Sciatic nerve (tissue), 2 donors: ENCODE measurements around the gene SYP. TPM values are rescaled to one million over a fixed set of nuclear protein-coding genes. Genes with fewer than 3 reads are reported as not detected.

Experiments used
- ATAC-seq: fragments of 200-7000 bp; cut with Tn5 transposase; one replicate; pipeline ENCODE4 v1.9.1; 2020; ENCODE audit warnings: mild to moderate bottlenecking, moderate library complexity
- DNase-seq: peaks from one replicate; pipeline ENCODE4 v3.0.0-alpha.2; 2020; ENCODE audit warnings: low spot score
- intact Hi-C: fragments of 100-400 bp; cut with DNase I; formaldehyde crosslinking; loops from one replicate; pipeline ENCODE4 v1.14.2; 2022
- total RNA-seq: library from RNA; stranded (reverse); fragmentation: NEBNext Ultra II Directional; extraction: Animal tissue kit (Norgen Biotek cat#: 25700); gene quantifications from one replicate; pipeline ENCODE4 v1.2.1, GENCODE V29; 2021
- donor health status: DM: no; HTN: no; CAD: no.
- donor health status: DM: no; HTN: no; CAD: no.

Gene SYP
- total RNA-seq, 1 donor from 2014 or later = 4.2 TPM

DNA sequence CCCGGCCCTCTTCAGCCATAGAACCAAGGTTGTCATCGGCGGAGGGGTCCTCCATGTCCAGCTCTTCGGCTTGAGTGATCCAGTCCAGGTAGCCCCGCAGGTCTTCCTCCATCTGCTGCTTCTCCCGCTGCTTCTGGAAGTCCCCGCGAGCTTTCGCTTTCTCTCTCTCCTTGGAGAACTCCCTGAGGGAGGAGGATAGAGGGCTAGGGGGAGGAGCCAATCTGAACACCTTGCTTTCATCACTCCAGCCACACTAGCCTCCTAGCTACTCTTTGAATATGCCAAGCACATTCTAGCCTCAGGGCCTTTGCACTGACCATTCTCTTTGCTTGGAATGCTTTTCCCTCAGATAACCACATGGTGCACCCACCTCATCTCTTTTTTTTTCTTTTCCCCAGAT is 27.0 kb upstream of the SYP start:
- intact Hi-C loops = no loop called here
- DNase-seq = no peak
- ATAC-seq = no peak

DNA sequence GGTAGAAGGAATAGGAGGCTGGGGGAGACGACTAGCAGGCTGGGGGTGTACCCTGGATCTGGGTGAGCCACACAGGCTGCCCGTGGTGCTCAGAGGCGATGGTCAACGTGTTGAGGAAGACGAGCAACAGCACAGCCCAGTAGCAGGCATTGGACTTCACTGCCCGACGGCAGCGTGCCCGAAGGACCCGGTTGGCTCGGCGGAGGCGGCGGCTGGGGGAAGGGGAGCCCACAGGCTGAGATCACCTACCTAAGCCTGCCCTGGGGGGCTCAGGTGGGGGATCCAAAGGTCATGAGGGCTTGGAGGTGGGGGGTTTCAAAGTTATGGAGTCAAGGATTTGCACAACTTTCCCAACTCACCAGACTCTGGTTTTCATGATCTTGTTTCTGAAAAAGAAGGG is 25.9 kb upstream of the SYP start:
- ATAC-seq = no peak
- intact Hi-C loops = no loop called here
- DNase-seq = no peak

DNA sequence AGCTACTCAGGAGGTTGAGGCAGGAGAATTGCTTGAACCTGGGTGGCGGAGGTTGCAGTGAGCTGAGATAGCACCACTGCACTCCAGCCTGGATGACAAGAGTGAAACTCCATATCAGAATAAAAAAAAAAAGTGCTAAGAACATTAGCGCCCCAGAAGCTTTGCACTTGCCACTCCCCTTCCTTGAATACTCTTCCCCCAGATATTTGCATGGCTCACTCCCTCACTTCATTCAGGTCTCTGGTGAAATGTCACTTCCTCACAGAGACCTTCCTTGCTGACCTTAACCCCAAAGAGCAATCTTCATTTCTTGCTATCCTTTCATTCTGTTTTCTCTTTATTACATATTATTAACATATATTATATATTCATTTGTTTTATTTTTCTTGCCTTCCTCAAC is 21.9 kb upstream of the SYP start:
- ATAC-seq = no peak
- no peak for DNase-seq
- intact Hi-C loops = no loop called here

DNA sequence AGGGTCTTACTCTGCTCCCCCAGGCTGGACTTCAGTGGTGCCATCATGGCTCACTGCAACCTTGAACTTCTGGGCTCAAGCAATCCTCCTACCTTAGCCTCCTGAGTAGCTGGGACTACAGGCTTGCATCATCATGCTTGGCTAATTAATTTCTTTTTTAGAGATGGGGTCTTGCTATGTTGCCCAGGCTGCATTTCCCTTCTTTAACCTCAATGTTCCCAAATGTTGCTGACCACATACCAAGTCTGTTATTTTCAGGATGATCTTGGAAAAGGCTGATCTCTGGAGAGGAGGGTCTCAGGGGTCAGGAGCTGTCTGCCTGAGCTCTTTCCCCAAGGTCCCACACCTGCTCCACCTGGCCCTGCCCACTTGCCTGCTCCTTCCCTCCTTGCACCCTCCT is 20.1 kb upstream of the SYP start:
- no peak for ATAC-seq
- intact Hi-C loops = no loop called here
- no peak for DNase-seq

DNA sequence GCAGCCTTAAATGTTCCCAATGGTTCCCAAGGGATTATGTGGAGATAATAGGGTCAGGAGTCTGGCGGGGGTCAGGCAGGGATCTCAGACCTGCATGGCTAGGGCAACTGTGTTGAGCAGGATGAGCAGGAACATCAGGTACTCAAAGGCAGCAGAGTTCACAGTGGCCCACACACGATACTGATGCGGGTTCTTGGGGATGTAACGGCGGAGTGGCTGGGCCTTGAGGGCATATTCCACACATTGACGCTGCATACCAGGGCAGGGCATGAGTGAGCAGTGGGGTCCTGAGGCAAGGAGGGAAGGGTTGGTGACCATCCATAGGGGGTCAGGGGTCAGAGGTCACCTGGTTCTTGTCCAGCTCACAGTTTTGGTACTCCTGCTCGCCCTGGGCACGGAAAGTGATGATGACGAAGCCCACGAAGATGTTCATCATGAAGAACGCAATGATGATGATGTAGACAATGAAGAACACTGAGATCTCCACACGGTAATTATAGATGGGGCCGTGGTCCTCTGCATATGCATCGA is 15.1 kb upstream of the SYP start:
- DNase-seq (no peak), ATAC-seq (no peak)
- intact Hi-C loops = loop anchor here (5.0 kb wide), 1 partner anchor 1097 kb away; no protein-coding TSS in a partner anchor

DNA sequence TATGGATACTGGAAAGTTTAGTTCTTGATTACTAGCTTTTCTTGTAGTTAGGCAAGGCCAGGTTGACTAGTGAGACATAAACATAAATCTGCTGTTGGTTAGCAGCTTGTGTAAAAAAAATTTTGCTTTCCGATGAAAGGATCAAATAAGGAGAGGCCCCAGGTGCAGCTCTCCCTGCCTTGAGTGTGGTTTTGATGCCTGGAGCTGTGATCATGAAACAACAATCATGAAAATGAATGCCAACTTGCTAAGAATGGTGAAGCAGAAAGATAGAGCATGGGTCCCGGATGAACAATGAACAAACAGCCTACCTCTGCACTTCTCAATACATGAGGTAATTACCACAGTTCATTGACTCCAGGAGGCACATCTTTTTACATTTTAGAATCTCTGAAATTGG is 14.4 kb upstream of the SYP start:
- DNase-seq (no peak), ATAC-seq (no peak)

DNA sequence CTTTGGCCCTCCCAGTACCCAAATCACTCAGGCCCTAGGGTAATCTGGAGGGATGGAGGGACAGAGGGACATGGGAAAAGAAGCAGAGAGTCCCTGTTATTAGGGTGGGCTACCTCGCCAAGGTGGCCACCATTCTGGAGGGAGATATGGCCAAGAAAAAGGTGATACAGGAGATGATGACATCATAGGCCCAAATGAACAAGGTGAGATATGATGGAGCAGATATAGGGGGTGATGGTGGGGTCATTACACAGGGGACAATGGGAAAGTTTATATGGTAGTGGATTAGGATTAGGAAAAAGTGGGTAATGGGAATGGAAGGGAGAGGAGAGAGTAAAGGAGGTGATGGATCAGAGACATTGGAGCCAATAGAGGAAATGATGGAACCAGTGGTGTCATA is 12.9 kb upstream of the SYP start:
- no peak for DNase-seq
- intact Hi-C loops = loop anchor here (5.0 kb wide), 1 partner anchor 1099 kb away; no protein-coding TSS in a partner anchor

More for the DNA sequence above, 14.4 kb upstream of the SYP start:
- intact Hi-C loops = loop anchor here (5.0 kb wide), 1 partner anchor 1098 kb away; no protein-coding TSS in a partner anchor

DNA sequence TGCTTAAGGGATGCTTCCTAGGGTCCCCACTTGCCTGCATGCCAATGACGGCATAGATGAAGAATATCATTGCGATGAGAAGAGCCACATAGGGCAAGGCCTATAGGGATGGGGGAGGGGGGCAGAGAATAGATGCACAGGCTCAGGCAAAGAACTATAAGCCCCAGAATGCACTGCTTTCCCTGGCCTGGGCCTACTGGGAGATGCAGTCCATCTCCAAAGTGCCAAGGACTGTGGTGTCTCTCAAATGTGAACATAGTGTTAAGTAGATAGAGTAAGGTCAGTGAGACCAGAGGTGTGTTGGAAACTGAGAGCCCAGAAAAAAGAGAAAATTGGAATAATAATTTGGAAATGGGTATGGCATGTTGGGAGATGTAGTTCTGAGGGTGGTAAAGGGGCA is 12.2 kb upstream of the SYP start:
- ATAC-seq (no peak), DNase-seq (no peak)
- intact Hi-C loops = loop anchor here (5.0 kb wide), 1 partner anchor 1100 kb away; no protein-coding TSS in a partner anchor

More for the DNA sequence above, 12.9 kb upstream of the SYP start:
- no peak for ATAC-seq

DNA sequence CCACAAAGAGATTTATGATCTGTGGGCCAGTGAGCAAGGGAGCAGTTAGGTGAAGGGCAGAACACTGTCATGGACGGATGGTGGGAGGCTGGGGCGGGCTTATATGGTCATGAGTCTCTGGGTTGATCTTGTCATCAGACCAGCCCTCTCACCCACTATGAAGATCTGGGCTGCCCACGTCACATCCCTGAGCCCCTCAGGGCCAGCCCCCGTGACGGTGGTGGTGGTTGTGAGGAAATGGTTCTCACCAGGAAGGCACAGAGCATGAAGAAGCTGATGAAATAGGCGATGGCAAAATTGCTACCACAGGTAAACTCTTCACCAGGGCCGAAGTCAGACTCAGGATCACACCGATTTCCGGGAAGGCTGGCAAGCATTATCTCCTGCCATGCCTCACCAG is 11.1 kb upstream of the SYP start:
- DNase-seq (no peak), ATAC-seq (no peak)
- intact Hi-C loops = loop anchor here (5.0 kb wide), 1 partner anchor 1101 kb away; no protein-coding TSS in a partner anchor

DNA sequence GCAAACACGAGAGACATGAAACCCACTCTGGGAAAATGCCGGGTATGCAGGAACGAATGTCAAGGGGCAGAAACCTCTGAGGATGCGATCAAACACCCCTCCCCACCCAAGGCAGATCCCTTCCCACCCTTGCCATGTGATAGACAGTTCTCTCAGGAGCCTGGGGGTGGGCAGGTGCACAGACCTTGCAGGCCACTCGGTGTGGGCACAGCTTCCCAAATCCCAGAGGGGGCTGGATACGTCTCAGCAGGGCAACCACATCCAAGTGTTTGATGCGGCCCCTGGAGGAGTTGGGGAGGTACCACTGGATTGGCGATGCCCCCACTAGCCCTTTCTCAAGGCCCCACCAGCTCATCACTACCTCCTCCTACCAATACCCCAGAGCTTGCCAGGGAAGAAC is 10.4 kb upstream of the SYP start:
- intact Hi-C loops = loop anchor here (5.0 kb wide), 1 partner anchor 1102 kb away; no protein-coding TSS in a partner anchor
- ATAC-seq (no peak), DNase-seq (no peak)

DNA sequence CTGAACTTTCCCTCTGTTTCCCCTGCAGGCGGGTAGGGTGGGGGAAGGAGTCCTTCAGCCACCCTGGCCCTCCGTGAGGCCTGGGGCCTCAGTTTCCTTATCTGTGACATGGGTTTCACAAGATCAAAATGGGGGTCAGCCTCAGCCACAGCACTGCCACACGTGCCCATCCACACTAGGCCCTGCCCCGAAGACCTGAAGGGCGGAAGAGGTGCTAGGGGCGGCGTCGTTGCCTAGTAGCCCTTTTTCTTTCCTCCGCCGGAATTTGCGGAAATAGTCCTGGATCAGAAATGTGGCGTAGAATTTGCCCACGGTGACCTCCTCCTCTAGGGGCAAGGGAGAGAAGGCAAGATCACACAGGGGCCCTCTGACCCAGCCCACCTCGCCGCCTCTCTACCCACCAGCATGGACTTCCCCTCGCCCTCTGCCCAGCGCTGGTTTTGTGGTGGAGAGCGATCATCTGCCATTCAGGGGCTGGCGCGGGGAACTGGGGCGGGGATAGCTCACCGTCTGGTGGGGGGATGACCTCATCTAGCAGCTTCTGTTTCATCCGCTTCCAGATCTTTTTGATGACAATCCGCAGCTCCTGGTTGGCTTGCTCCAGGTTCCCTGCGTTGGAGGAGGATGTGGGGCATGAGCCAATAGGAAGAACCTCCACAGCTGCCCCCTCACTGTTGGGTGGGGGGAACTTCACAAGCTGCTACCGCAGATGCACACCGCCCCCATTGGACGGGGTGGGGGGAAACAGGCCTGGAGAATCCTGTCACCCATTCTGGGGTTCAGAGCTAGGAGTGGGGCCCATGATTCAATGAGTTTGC is 9.7 kb upstream of the SYP start:
- ATAC-seq (no peak), DNase-seq (no peak)
- intact Hi-C loops = loop anchor here (5.0 kb wide), 1 partner anchor 1103 kb away; no protein-coding TSS in a partner anchor

DNA sequence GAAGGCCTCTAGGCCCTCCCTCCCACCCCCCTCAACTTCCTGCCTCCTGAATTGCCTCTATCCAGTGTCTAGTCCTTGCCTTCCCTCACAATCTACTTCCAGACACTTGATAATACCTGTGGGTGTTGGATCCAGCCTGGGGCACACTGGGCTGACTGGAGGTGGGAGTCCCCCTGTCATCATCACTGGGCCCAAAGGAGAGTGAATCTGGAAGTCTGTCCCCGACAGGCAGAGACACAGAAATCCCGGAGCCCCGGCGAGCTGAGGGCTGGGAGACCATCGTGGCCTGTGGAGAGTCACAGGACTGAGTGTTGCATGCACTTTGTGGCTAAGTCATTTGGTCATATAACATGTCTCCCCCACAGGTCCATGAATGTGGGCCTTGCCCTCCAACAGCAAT is 8.4 kb upstream of the SYP start:
- no peak for DNase-seq
- no peak for ATAC-seq
- intact Hi-C loops = no loop called here

DNA sequence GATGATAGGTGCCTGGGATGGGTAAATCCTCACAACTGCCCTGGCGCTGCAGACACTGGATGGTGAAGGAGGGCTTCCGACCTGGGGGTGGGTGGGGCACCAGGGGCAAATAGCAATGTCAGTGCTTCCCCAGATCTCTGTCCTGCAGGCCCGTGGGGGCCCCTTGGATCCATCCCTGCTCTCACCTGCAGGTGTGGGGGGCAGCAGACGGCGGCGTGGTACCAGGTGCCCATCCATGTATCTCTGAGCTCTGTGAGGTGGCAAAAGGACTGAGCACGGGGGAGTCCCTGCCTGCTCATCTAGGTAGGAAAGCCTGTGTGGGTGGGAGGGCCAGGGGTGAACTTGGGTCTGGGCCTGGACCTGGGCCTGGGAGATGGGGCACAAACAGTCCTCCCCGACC is 6.5 kb upstream of the SYP start:
- no peak for DNase-seq
- ATAC-seq = no peak
- intact Hi-C loops = no loop called here

DNA sequence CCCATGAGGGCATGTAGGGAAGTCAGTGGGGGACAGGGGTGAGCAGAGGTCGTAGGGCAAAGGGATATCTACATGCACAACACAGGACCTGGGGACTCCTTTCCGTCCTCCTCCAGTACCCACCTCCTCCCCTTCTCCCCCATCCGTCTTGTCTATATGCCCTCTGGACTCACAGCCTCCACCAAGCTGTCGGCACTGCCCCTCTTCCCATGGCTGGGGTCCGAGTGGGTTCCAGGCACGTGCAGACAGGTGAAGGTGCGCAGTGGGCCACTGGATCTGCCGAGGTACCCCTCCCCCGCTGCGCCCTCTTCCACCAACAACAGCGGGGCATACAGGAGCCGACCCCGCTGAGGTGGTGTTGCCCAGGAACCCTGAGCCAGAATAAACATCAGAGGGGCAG is 5.5 kb upstream of the SYP start:
- ATAC-seq (no peak), DNase-seq (no peak)
- intact Hi-C loops = no loop called here

DNA sequence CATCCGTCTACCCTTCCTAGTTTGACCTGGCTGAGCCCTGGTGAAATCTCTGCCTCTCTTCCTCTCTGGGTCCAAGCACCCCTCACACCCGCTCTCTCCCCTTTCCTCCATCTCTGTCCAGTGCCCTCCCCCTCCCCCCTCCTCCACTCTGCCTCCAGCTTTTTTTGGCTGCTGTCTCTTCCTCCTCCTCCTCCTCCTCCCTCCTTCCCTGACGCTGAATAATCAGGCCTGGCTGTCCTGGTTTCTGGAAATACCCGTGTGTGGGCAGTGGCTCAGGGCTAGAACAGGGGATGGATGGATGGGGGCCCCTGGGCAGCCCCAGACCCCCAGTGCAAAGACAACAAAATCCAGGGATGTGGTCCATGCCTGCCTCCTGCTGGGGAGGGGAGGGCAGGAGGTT is 4.7 kb upstream of the SYP start:
- DNase-seq (no peak), ATAC-seq (no peak)
- intact Hi-C loops = no loop called here

DNA sequence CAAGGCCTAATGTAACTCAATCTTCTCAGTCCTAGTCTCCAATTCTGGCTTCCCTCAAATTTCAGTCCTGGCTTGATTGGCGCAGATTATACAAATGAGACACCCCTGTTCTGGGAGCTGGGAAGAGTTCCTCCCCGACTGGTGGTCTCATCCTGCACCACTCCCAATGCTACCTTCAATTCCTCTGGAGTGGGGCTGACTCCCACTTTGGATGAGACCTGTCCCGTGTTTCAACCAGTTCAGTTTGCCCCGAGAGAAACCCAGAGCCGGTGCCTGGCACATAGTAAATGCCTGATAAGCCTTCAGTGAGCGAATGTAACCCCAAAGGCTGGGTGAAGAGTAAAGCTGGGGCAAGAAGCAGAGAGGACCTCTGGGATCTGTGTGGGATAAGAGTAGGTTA is 4.0 kb upstream of the SYP start:
- ATAC-seq (no peak), DNase-seq (no peak)
- intact Hi-C loops = no loop called here

DNA sequence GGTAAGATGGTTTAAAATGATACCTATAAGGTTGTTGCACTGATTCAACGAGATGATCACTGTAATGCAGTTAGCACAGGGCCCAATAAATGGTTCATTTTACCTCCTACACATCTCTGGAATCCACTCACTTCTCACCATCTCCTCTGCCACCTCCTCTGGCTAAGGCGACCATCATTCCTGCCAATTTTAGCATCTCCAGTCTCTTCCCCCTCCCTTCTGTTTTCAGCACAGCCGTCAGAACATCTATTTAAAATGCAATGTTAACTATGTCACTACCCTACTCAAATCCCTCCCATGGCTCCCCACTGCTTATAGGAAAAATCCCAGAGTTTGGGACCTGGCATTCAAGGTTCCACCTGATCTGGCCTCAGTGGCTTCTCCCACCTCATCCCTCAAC is 3.5 kb upstream of the SYP start:
- ATAC-seq (no peak), DNase-seq (no peak)
- intact Hi-C loops = no loop called here

DNA sequence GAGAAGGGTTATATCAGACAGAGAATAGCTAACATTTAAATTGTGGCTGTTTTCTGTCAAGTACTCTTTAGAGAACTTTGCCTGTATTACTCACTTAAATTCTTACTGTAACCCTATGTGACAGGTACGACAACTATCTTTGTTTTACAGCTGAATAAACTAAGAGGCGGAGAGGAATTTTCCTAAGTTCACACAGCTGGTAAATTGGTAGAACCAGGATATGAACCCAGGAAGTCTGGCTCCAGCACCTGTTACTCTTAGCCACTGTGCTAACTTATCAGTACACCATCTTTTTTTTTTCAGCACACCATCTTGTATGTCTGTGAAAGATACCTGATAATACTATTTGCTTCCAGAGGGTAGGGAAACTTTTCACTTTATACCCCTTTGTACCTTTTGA is 2.0 kb upstream of the SYP start:
- DNase-seq (no peak), ATAC-seq (no peak)
- intact Hi-C loops = no loop called here

DNA sequence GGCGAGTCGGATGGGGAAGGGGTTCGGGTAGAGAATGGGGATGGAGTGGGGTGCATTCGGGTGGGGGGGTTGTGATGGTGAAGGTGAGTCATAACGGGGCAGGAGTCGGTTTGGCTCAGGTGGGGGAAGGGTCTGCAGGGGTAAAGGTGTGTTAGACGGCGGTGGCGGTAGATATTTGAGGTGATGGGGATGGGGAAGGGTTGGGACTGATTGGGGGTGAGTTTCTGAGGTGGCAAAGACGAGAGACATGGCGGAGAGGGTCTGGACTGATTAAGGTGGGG is 738 bp downstream of the SYP start:
- ATAC-seq (no peak), DNase-seq (no peak)
- intact Hi-C loops = loop anchor here (10.0 kb wide), 1 partner anchor 1974 kb away; no protein-coding TSS in a partner anchor

DNA sequence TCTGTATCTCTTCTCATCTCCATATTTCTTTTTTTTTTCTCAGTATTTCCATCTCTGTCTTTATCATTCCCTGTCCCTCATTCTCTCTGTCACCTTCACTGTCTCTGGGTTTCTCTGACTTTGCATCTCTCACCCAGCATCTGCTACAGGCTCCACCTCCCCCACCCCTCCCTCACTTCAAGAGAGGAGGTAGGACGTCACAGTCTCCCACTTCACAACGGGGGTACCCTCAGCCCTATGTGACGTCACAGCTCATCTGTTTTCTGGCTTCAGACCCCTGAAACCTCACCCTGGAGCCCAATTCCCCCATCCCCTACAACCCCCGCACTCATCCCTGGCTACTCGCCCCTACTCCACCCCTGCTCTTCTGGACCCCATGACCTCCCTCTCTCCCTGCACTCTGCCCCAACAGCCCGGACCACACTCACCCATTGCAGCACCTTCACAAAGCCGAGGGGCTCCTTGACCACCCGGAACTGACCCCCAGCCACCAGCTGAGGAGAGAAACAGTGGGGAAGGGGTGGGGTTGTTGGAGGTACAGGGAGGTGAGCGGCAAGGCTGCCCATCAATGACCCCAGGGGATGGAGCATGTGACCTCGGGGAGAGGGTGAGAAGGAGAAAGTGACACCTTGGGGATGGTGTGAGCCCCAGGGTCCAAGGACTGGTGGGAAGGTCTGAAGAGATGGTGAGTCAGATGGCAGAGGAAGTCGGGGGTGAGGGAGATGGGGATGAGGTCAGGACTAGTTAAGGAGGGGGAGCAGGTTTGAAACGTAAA is 1.3 kb downstream of the SYP start:
- ATAC-seq = no peak
- intact Hi-C loops = loop anchor here (10.0 kb wide), 1 partner anchor 1974 kb away; no protein-coding TSS in a partner anchor
- DNase-seq = no peak
